HG03025 (cell line): ENCODE measurements around the gene MTF2.

Source experiments
- ATAC-seq: cut with Tn5 transposase; IDR thresholded peaks from one replicate; pipeline ENCODE4 v1.9.1; 2021; ENCODE audit warnings: mild to moderate bottlenecking, moderate library complexity; ENCODE audit not compliant: unreplicated experiment, low FRiP score

Gene MTF2

DNA sequence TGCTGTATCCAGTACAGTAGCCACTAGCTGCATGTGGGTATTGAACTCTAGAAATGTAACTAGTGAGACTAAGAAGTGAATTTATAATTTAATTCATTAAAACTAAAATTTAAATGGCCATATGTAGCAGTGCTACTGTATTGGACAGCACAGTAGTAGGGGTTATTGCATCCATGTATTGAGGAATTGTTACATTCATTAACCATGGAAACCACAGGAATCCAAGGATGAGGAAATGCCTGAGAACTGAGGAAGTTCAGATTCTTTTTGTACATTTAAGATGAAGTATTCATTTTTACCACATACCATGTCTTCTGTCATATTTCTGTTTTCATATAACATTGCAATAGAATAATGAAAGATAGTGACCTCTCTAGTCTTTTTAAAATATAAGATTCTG, 2.6 kb downstream of the MTF2 start:
- ATAC-seq, result no peak

DNA sequence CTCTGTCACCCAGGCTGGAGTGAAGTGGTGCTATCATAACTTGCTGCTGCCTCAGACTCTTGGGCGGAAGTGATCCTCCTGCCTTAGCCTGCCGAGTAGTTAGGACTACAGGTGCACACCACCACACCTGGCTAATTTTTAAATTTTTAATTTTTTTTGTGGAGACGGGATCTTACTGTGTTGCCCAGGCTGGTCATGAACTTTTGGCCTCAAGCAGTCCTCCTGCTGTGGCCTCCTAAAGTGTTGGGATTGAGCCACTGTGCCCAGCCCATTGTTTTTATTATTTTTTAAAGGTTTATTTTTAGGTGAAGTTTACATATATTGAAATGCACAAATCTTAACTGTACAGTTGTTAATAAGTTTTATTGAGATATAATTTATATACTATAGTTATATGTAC, 3.2 kb downstream of the MTF2 start:
- no peak for ATAC-seq

DNA sequence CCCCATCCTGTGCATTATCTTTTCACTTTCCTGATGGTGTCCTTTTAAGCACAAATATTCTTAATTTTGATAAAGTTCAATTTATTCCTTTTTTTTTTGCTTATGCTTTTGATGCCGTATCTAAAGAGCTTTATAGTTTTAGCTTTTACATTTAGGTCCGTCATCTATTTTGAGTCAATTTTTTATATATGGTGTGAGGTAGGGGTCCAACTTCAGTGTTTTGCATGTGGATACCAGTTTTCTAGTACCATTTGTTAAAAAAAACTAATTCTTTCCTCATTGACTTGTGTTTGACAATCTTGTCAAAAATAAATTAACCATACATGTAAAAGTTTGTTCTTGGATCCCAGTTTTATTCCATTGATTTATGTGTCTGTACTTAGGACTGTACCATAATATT, 4.9 kb downstream of the MTF2 start:
- no peak for ATAC-seq

DNA sequence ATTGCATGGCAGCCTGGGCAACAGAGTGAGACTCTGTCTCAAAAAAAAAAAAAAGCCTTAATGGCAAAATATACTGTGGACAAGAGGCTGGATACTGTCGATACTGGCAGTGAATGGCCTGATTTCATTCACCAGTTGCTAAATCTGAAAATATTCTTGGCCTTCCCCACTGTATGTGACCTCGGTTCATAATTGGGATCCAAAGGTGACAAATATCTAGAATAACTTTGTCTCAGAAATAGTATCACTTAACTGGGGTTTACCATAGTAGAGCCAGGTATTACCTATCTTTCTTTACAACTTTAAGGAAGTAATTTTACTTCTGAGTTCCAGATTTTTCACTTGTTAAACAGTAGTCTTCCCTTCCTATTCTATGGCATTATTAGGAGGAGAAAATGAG, 8.4 kb downstream of the MTF2 start:
- ATAC-seq, result no peak

DNA sequence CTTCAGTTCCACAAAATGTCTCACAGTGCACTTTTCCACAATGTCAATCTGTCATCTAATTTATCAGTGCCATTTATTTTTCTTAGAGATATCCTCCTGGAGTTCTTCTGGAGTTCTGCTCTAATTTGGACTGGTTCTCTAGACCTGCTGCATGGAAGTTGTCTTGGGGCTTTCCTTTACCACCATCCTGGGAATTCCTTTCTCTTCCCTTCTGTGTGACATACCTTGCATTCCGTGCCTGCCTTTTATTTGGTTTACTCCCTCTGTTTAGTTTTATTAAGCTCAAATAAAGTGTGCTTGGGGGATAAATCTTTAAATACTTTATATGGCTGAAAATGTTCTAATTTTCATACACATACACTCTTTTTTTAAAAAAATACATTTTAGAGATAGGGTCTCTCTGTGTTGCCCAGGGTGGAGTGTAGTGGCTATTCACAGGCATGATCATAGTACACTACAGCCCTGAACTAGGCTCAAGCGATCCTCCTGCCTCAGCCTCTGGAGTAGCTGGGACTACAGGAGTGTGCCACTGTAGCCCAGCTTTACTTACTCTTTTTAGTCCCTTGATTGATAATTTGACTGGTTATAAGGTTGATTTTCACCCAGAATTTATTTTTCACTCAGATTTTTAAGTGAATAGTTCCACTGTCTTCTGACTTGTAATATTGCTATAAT, 14.4 kb downstream of the MTF2 start:
- ATAC-seq, result no peak

DNA sequence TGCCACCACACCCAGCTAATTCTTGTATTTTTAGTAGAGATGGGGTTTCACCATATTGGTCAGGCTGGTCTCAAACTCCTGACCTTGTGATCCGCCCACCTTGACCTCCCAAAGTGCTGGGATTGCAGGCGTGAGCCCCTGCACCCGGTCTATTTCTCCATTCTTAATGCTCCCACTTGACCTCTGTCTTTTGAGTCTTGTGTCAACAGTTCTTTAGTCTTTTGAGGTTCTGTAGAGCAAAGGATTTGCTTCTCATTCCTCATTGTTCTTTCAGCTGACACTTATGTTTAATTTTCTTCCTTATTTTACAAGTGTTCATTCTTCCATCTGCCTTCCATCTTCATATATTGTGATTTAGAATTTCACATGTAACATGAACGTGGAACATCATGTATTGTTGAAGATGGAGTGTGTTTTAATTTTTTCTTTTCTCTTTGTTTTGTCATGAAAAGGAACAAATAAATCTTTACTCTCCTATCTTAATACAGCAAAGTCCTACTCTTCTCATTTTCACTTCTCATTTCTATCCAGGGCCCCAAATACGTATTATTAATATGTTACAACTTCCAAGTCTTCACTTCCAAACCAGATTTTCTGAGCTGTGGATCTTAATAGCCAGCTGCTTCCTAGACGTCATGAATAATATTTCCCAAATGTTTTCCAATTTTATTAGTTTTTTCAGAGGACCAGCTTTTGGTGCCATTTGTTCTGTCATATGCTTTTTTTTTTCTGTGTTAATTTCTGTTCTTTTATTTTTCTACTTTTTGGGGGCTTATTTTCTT, 16.9 kb downstream of the MTF2 start:
- no peak for ATAC-seq

DNA sequence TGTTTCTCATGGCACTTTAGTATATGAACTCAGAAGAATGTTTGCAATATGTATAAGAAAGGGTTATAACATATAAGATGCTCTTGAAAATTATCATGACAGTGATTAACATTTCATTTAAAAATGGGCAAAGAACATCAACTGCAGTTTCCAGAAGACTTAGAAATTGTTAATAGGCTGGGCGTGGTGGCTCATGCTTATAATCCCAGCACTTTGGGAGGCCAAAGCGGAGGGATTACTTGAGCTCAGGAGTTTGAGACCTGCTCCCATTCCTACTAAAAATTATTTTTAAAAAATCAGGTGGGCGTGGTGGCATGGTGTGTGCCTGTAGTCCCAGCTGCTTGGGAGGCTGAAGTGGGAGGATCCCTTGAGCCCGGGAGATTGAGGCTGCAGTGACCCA, 23.1 kb downstream of the MTF2 start:
- no peak for ATAC-seq

DNA sequence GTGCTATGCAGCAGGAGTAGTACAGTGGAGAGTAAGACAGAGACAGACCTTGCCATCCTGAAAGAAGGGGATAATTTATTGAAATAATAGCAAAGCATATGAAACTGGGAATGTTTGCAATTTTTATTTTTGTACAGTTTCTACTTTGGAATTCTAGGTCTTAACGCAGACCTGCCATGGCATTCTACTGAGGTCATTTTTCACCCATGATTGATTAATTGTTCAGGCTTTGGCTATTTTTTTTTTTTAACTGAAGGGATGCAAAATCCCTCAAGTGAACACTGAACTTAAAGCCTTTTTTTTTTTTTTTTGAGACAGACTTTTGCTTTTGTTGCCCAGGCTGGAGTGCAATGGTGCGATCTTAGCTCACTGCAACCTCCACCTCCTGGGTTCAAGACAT, 27.1 kb downstream of the MTF2 start:
- no peak for ATAC-seq

DNA sequence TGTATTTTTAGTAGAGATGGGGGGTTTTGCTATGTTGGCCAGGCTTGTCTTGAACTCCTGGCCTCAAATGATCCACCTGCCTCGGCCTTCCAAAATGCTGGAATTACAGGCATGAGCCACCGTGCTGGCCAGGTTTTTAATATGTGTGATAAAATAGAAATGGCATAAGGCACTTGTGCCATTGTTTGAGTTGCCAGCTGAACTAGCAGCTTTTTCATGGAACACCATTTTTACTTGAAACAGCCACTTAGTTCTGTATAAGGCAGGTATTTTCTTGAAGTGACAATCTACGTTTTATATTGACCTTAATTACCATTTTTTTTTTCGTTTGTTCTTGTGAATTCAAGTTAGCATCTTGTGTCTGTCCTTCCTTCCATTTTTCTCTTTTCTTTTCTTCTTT, 28.3 kb downstream of the MTF2 start:
- ATAC-seq, result no peak

DNA sequence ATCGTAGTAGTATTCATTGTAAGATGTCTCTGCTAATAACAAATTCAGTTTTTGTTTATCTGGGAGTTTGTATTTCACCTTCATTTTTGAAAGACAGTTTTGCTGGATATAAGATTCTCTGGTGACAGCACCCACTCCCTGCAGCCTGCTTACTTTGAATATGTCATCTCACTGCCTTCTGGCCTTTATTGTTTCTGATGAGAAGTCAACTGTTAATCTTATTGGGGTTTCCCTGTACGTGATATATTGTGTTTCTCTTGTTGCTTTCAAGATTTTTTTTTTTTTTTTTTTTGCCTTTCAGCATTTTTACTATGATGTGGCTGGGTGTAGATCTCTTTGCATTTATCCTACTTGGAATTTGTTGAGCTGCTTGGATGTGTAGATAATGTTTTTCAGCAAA, 29.3 kb downstream of the MTF2 start:
- ATAC-seq, result no peak

DNA sequence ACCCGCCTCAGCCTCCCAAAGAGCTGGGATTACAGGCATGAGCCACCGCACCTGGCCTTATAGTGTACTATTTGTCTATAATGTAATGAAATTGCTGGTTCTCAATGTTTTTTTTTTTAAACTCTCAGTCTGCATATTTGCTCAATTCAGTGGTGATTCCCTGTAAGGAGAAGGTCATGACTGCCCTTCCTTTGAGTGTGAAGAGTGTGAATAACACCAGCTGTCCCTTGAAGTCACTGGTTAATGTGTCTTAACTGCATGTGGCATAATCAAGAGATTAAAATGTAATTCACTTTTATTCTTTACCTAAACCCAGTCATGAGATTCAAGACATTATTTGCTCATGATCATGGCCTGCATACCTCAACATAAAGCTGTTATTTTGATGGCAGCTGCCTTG, 30.5 kb downstream of the MTF2 start:
- no peak for ATAC-seq

DNA sequence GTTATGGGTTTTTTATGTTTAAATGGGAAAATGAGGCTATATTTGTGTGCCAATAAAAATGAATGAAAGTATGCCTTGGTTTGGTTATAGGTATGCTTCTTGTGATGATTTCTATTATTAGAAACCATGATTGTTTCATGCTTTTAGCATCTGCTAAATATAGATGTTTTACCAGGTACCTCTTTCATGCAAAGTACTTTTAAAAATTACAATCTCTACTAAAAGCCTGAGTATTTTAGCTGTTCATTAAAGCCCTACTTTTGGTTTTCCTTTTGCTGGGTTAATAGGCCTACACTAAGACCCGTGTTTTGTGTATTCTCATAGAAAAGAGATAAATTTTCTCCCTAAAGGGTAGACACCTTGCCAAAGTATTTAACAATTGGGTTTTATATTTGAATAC, 32.0 kb downstream of the MTF2 start:
- no peak for ATAC-seq

DNA sequence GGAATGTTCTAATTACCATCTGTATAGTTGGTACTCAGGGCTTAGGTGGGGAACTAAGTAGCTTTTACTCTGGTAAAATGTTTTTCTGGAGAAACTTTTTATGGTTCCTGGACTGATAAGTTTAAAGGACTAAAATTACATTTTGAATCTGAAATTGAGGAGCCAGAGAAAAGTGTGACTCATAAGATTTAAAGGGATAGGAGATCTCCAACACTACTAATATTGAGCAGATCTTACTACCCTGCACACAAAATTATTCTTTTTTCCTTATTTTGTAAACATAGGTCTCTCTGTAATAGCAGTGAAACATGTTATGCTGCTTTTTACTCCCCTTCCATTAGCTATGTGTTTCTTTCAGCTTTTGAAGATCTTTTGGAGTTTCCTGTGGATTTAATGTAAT, 32.5 kb downstream of the MTF2 start:
- no peak for ATAC-seq

DNA sequence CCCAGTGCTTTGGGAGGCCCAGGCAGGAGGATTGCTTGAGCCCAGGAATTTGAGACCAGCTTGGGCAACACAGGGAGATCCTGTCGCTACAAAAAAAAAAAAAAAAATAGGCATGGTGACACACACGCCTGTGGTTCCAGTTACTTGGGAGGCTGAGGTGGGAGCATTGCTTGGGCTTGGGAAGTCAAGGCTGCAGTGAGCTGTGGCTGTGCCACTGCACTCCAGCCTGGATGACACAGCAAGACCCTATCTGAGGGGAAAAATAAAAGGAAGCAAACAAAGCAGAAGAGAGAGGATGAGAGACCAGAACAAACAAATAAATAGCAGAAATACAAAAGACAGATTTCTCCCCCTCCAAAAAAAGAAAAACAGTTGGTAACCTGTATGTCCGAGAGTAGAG, 34.0 kb downstream of the MTF2 start:
- ATAC-seq, result no peak

DNA sequence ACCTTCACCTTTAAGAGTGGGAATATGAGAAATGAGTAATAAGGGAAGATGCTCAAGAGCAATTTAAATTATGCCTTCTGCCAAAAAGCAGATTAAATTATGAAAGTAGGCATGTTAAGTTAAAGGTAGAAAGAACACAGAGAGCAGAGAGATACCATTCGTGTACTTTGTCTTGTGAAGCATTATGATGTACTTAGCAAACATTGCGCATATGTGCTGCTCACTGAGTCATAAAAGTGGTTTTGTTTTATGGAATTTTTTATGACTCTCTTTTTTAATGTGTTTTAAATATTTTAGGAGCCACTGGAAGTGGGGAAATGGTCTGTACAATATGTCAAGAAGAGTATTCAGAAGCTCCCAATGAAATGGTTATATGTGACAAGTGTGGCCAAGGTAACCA, 35.3 kb downstream of the MTF2 start:
- no peak for ATAC-seq

DNA sequence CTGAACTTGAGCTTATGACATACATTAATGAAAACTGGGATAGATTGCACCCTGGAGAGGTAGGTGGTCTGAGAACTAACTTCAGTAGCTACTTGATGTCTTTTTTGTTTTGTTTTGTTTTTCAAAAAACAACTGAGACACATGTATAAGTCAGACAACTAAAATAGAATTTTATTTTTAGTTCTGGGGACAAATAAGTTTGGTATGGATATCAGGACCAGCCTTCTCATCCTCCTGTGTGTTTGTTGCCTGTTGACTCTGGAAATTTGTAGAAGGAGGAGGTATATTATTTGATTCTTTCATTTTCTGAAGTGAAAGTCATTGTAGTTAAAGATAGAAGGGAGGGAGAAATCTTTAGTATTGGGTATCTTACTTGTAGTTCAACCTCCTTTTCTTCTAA, 41.5 kb downstream of the MTF2 start:
- ATAC-seq, result no peak

DNA sequence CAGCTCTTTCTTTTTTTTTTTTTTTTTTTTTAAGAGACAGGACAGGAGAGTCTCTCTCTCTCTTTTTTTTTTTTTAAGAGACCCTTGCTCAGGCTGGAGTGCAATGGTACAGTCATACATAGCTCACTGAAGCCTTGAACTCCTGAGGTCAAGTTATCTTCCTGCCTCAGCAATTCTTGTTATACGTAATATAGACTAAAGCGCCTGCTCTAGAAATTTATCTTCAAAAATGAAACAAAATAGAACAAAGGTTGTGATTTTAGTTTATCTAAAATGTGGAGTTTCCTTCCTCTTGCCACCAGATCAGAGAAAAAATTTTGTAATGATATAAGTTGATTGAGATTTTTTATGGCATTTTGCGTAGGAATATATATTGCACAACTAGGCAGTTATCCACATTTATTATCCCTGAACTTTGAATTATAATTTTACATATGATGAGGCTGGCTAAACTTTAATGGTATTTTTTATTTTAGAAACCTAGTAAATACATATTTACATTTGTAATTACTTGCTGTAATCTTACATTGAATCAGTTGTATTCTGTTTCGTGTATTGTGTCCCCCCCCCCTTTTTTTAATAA, 44.2 kb downstream of the MTF2 start:
- ATAC-seq, result no peak

DNA sequence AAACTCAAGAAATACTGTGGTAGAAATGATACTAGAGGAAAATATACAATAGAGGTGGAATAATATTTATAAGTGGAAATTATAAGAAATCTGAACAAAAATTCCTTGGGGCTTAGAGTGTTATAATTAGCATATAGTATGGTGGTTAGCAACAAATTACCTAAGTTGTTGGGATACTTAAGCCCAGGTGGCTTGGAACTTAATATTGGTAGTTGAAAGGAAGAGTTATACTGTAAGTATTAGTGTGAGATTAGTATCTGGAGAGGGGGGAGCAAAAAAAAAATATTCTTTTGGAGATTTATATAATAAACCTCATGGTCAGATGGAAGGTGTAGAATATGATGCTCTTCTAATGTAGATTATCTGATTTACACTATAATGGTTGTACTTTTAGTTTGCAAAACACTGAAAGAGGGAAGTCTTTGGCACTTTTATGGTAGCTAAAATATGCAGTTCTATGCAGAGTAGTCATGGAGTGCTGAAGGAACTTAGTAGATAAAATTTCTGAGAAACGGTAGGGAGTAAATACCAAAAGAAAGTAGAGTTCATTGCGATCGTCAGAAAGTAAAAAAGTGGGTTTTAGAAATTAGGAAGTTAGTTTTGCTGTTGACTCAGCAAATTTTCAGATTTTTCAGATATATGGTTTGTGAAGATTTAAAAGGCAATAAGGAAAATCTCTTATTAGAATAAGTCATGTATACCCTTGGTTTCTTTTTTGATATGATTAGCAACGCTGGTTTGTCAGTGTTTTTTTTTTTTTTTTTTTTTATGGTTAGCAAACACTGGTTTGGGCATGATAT, 45.7 kb downstream of the MTF2 start:
- ATAC-seq, result no peak

DNA sequence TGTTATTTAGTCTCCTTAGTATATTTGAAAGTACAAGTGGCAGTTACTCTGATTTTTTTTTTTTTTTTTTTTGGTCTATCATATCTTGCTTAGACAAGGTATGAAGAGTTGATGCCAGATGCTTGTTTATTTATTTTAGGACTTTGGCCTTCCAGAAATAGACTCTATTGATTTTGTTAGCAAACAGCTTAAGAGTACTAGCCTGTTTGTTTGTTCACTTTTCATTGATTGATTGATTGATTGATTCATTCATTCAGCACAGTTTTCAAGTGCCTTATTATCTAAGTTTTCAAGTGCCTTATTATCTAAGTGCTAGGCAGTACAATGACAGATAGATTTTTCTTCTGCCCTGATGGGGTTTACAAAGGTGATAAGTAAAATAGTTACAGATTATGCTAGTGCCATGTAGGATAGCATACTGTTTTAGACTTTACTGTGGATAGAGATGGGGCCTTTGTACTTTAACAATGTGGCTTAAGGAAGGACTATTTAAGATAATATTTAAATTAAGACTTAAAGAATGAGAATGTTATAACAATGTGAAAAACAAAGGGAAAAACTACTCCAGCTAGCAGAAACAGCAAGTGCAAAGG, 50.5 kb downstream of the MTF2 start:
- ATAC-seq, result no peak

DNA sequence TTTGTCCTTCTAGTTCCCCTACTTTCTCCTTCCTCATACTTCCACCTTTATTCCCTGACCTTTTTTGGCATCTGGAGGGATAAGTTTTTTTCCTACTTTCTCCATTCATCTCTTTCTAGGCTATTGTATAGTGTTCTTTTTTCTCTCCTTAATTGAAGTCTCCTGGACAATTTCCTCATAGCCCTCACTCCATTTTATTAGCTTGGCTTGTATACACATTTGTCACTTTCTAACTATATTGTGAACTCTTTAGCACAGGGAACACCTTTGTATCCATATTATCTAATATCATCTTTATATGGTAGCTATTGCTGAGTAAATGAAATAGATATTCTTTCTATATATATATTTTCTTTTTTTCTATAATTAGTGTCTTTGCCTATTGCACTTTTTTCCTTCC, 53.6 kb downstream of the MTF2 start:
- no peak for ATAC-seq

DNA sequence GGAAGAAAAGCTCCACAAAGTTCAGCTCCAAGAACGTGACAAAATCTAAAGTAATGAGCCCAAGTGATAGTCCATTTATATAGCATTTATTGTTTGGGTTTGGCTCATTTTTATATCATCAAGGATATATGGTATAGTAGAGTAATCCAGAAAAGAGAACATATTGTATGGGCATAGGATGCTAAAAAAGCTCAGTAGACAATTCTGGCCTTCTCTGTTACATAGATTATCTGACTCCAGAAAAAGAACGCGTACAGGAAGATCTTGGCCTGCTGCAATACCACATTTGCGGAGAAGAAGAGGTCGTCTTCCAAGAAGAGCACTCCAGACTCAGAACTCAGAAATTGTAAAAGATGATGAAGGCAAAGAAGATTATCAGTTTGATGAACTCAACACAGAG, 57.4 kb downstream of the MTF2 start:
- no peak for ATAC-seq
